ENCODE measurements around the gene CDH4. TPM values are rescaled to one million over a fixed set of nuclear protein-coding genes. Genes with fewer than 3 reads are reported as not detected.

The CDH4 gene
- total RNA-seq, 1 donor from 2014 or later = 8.3 TPM

DNA sequence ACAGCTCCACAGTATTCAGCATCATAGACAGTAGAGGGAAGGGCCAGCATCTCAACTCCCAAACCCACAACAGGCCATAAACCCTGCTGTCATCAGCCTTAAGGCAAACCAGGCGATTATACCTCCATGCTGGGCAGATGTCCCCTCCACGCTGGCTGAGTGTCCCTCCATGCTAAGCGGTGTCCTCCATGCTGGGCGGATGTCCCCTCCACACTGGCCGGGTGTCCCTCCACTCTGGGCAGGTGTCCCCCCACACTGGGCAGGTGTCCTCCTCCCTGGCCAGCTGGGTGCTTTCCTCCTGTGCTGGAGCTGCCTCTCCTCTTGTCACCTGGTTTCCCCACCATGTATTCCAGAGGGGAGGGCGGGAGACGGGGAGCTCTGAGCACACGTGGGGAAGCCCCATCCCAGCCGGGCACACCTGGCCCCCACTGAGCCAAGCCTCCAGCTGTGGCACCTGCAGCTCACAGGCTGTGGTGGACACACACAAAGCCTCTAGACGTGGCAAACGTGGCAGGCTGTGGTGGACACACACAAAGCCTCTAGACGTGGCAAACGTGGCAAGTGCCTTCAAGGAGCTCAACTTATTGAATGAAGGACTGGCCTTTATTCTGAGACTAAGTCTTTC, 616.5 kb downstream of the CDH4 start:
- H3K36me3 Mint-ChIP-seq = peaks cover 4% of the 10 kb centered on the region
- H3K27ac Mint-ChIP-seq = no peak overlapping the region
- no peak overlapping the region for H3K4me3 Mint-ChIP-seq
- peaks cover 16% of the 10 kb centered on the region for H3K27me3 Mint-ChIP-seq
- H3K9me3 Mint-ChIP-seq = peaks cover 6% of the 10 kb centered on the region
- H3K4me1 Mint-ChIP-seq (ENCODE audit: unreplicated experiment) = no peaks in the 10 kb centered on the region
- TF ChIP-seq, protein P1, sequence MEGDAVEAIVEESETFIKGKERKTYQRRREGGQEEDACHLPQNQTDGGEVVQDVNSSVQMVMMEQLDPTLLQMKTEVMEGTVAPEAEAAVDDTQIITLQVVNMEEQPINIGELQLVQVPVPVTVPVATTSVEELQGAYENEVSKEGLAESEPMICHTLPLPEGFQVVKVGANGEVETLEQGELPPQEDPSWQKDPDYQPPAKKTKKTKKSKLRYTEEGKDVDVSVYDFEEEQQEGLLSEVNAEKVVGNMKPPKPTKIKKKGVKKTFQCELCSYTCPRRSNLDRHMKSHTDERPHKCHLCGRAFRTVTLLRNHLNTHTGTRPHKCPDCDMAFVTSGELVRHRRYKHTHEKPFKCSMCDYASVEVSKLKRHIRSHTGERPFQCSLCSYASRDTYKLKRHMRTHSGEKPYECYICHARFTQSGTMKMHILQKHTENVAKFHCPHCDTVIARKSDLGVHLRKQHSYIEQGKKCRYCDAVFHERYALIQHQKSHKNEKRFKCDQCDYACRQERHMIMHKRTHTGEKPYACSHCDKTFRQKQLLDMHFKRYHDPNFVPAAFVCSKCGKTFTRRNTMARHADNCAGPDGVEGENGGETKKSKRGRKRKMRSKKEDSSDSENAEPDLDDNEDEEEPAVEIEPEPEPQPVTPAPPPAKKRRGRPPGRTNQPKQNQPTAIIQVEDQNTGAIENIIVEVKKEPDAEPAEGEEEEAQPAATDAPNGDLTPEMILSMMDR (conservative IDR thresholded peaks at IDR 0.05) = no peak
- no peak for DNase-seq (ENCODE audit: extremely low spot score, unreplicated experiment)

DNA sequence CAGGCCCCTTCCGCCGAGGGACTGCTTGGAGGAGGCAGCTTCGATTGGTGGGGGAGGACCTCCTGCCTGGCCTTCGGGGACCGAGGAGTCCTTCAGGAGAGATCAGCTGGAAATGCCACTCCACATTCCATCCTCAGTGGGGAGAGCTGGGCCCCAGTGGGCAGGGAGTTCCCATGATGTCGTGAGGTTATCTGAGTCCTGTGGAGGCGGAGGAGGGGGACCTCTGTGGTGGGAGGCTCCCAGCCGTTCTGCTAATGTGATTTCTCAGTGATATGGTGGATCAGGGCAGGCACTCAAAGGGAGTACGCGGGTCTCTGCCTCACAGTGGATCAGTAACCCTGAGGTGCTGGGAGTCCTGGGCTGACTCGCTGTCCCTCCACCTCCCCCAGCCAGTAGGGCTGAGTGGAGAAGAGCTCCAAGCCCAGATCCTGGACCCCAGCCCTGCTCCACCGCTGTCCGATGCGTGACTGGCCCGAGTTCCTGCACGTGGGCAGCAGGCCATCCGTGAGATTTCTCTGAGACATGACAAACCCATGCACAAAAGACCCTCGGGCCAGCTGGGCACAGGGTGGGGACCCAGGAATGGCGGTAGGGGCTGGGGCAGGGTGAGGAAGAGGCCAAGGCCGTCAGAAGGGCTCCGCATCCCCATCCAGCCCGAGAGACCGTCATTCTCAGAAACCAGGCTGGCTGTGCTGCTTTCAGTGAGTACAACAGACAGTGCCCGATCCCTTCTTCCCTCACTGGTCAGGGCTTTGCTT, 617.9 kb downstream of the CDH4 start:
- TF ChIP-seq, protein P1 (conservative IDR thresholded peaks at IDR 0.05) = no peak
- Mint-ChIP-seq H3K4me3 (no peak overlapping the region), H3K36me3 (peaks cover 4% of the 10 kb centered on the region), H3K4me1 (ENCODE audit: unreplicated experiment) (no peaks in the 10 kb centered on the region), H3K27ac (no peak overlapping the region), H3K27me3 (peaks cover 16% of the 10 kb centered on the region), H3K9me3 (peaks cover 6% of the 10 kb centered on the region)
- DNase-seq (ENCODE audit: extremely low spot score, unreplicated experiment) = no peak

DNA sequence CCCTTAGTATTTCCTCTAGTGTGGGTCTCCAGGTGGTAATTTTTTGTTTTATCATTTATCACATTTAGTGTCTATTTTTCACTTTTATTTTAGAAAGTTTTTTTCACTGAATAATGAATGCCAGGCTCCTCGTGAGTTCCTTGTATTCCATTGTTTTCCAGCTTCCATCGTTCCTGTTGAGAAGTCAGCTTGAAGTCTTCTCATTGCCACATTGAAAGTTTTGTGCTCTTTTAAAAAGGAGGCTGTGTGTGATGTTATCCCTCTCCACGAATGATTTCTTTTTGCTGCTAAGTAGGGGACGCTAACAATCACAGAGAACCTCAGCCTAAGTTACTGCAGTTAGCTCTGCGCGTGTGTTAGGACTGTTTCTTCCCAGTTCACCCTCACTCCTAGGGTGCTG, 619.1 kb downstream of the CDH4 start:
- Mint-ChIP-seq H3K27me3 (peaks cover 8% of the 10 kb centered on the region), H3K9me3 (no peaks in the 10 kb centered on the region)
- TF ChIP-seq, protein P1 (conservative IDR thresholded peaks at IDR 0.05) = no peak

DNA sequence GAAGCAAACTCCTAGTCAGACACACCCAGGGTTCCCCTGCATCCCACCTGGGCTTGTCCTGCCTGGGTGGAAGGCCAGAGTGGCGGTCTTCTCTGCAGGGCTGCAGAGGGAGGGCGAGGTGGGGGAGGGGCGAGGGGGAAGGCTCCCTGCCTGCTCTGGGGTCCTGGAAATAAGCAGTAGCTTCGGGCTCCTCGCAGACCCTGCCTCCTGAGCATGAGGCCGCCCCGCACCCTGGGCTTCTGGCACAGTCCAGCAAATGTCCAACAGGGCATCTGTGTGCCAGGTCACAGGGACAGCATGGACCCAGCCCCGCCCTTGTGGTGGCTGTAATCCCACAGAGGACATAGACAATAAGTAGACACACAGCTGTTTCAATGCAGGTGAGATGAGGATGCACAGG, 619.9 kb downstream of the CDH4 start:
- H3K27ac Mint-ChIP-seq = no peak overlapping the region
- H3K27me3 Mint-ChIP-seq = peaks cover 8% of the 10 kb centered on the region
- no peak for DNase-seq (ENCODE audit: extremely low spot score, unreplicated experiment)
- no peak overlapping the region for H3K4me3 Mint-ChIP-seq
- H3K9me3 Mint-ChIP-seq = no peaks in the 10 kb centered on the region
- H3K4me1 Mint-ChIP-seq (ENCODE audit: unreplicated experiment) = no peaks in the 10 kb centered on the region
- H3K36me3 Mint-ChIP-seq = no peaks in the 10 kb centered on the region
- TF ChIP-seq, protein P1 (conservative IDR thresholded peaks at IDR 0.05) = no peak

More for the DNA sequence above, 619.1 kb downstream of the CDH4 start:
- no peak overlapping the region for H3K4me3 Mint-ChIP-seq
- H3K36me3 Mint-ChIP-seq = no peaks in the 10 kb centered on the region
- DNase-seq (ENCODE audit: extremely low spot score, unreplicated experiment) = no peak
- no peaks in the 10 kb centered on the region for H3K4me1 Mint-ChIP-seq (ENCODE audit: unreplicated experiment)
- no peak overlapping the region for H3K27ac Mint-ChIP-seq

DNA sequence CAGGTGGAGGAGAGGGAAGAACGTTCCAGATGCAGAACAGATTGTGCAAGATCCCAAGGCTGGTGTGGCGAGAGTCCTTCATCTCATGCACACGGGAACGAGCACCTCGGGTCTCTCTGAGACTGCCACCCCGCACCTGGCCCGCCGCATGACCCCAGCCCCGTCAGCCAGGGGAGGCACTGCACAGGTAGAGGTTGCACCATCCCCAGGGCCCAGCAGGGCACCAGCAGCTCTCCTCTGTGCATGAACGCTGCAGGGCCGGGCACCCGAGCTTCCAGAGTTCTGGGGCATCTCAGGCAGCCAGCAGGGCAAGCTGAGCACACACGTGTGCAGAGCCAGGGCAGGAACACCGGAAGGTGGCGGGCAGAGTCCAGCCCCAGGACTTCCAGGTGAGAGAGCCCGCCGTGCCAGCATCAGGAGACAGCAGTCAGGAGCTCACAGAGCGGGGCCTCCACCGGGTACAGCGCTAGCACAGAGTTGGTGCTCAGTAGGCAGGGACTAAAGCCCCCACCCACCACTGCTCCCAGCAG, 620.4 kb downstream of the CDH4 start:
- peaks cover 9% of the 10 kb centered on the region for H3K27me3 Mint-ChIP-seq
- no peak for DNase-seq (ENCODE audit: extremely low spot score, unreplicated experiment)

More for the DNA sequence above, 620.4 kb downstream of the CDH4 start:
- no peaks in the 10 kb centered on the region for H3K9me3 Mint-ChIP-seq
- H3K4me1 Mint-ChIP-seq (ENCODE audit: unreplicated experiment) = no peaks in the 10 kb centered on the region
- no peak overlapping the region for H3K27ac Mint-ChIP-seq
- TF ChIP-seq, protein P1 (conservative IDR thresholded peaks at IDR 0.05) = no peak
- no peak overlapping the region for H3K4me3 Mint-ChIP-seq
- no peaks in the 10 kb centered on the region for H3K36me3 Mint-ChIP-seq
